Neuronal stem cell (in vitro differentiated cells): ENCODE results near the gene AP3B2.
A peak's percentile ranks its signal among the peaks of the same experiment; 100 is the strongest.
"Not testable (repeated sequence)": the region's sequence is repeated elsewhere in the genome, so short reads cannot be mapped to it uniquely, and the experiment has no call there.

Source experiments
- DNase-seq: peaks from one replicate; pipeline ENCODE4 v3.0.0-alpha.2; 2013; ENCODE audit warnings: low spot score
- H2AFZ ChIP-seq: one replicate; pipeline ENCODE4 v1.6.1; 2013; ENCODE audit warnings: mild to moderate bottlenecking, low read length, inconsistent platforms
- H2AK5ac ChIP-seq: 2 replicates; pipeline ENCODE4 v1.6.1; 2013; ENCODE audit warnings: low read depth, mild to moderate bottlenecking, inconsistent platforms, low read length, moderate library complexity, mixed read lengths
- H2BK120ac ChIP-seq: 2 replicates; pipeline ENCODE4 v1.6.1; 2013; ENCODE audit warnings: low read depth, mild to moderate bottlenecking, inconsistent platforms, low read length, moderate library complexity, mixed read lengths
- H2BK12ac ChIP-seq: one replicate; pipeline ENCODE4 v1.6.1; 2013; ENCODE audit warnings: low read length, inconsistent platforms
- H2BK15ac ChIP-seq: 2 replicates; pipeline ENCODE4 v1.6.1; 2013; ENCODE audit warnings: mild to moderate bottlenecking, low read length, inconsistent platforms, mixed read lengths
- H2BK5ac ChIP-seq: one replicate; pipeline ENCODE4 v1.6.1; 2013; ENCODE audit warnings: inconsistent platforms, mild to moderate bottlenecking, low read length, moderate library complexity
- H3K14ac ChIP-seq: one replicate; pipeline ENCODE4 v1.6.1; 2013; ENCODE audit warnings: low read length, inconsistent platforms
- H3K18ac ChIP-seq: 2 replicates; pipeline ENCODE4 v1.6.1; 2013; ENCODE audit warnings: low read length, inconsistent platforms
- H3K23ac ChIP-seq: 2 replicates; pipeline ENCODE4 v1.6.1; 2013; ENCODE audit warnings: low read depth, mild to moderate bottlenecking, mixed read lengths, low read length, inconsistent platforms; ENCODE audit not compliant: poor library complexity
- H3K27ac ChIP-seq: replicated peaks from 3 replicates; pipeline ENCODE4 v1.5.1; 2013; ENCODE audit warnings: low read length, inconsistent platforms
- H3K27me3 ChIP-seq, 3 experiments: 2 replicates each; pipeline ENCODE4 v1.6.1; 2013; ENCODE audit warnings: low read length in 3 of 3, mild to moderate bottlenecking in 2 of 3, inconsistent platforms in 1 of 3, low read depth in 1 of 3, mixed read lengths in 1 of 3, moderate library complexity in 1 of 3; ENCODE audit not compliant: control insufficient read depth in 3 of 3, insufficient read depth in 3 of 3
- H3K36me3 ChIP-seq, 2 donors: replicated peaks in 1 of 2; 2 replicates each; pipeline ENCODE4 v1.6.1; 2013; ENCODE audit warnings: low read length in 2 of 2; ENCODE audit not compliant: control insufficient read depth in 2 of 2, insufficient read depth in 2 of 2
- H3K4ac ChIP-seq: 2 replicates; pipeline ENCODE4 v1.6.1; 2013; ENCODE audit warnings: inconsistent platforms, mild to moderate bottlenecking, low read length, moderate library complexity
- H3K4me1 ChIP-seq, 2 donors: 1 replicate in 1 of 2; 2 replicates in 1 of 2; pipeline ENCODE4 v1.6.1; 2013; ENCODE audit warnings: low read length in 2 of 2, low read depth in 1 of 2; ENCODE audit not compliant: control insufficient read depth in 2 of 2, insufficient read depth in 1 of 2
- H3K4me2 ChIP-seq: one replicate; pipeline ENCODE4 v1.6.1; 2013; ENCODE audit warnings: mild to moderate bottlenecking, low read length, inconsistent platforms; ENCODE audit not compliant: insufficient read depth, poor library complexity, severe bottlenecking
- H3K4me3 ChIP-seq, 2 donors: 2 replicates each; pipeline ENCODE4 v1.5.1; 2013; ENCODE audit warnings: low read length in 2 of 2, mild to moderate bottlenecking in 2 of 2, inconsistent platforms in 1 of 2, moderate library complexity in 1 of 2
- H3K79me1 ChIP-seq: one replicate; pipeline ENCODE4 v1.6.1; 2013; ENCODE audit warnings: low read depth, mild to moderate bottlenecking, inconsistent platforms, low read length, moderate library complexity
- H3K9ac ChIP-seq: one replicate; pipeline ENCODE4 v1.6.1; 2013; ENCODE audit warnings: mild to moderate bottlenecking, low read depth, low read length, inconsistent platforms; ENCODE audit not compliant: poor library complexity
- H3K9me3 ChIP-seq, 2 donors: replicated peaks in 1 of 2; 2 replicates each; pipeline versions ENCODE3 to v1.6.1; 2013; ENCODE audit warnings: low read length in 2 of 2, mild to moderate bottlenecking in 2 of 2, inconsistent platforms in 1 of 2, low read depth in 1 of 2, mixed read lengths in 1 of 2, moderate library complexity in 1 of 2; ENCODE audit not compliant: control insufficient read depth in 2 of 2, insufficient read depth in 1 of 2
- H4K8ac ChIP-seq: one replicate; pipeline ENCODE4 v1.6.1; 2013; ENCODE audit warnings: low read depth, mild to moderate bottlenecking, inconsistent platforms, low read length, moderate library complexity
- H4K91ac ChIP-seq: one replicate; pipeline ENCODE4 v1.6.1; 2013; ENCODE audit warnings: low read length, low read depth, mild to moderate bottlenecking, inconsistent platforms; ENCODE audit not compliant: poor library complexity
- WGBS, 2 donors: extraction: QIAGEN DNeasy Blood & Tissue Kit; methylation state at CpG; one replicate each; pipeline ENCODE4 v1.1.7; 2013; ENCODE audit warnings: missing lambda C conversion rate in 2 of 2, mixed read lengths in 1 of 2; ENCODE audit not compliant: insufficient read length in 2 of 2, insufficient replicate concordance in 1 of 2; ENCODE audit errors: extremely low coverage in 2 of 2; 5-methylcytosine and 5-hydroxymethylcytosine counted together

The AP3B2 gene

DNA sequence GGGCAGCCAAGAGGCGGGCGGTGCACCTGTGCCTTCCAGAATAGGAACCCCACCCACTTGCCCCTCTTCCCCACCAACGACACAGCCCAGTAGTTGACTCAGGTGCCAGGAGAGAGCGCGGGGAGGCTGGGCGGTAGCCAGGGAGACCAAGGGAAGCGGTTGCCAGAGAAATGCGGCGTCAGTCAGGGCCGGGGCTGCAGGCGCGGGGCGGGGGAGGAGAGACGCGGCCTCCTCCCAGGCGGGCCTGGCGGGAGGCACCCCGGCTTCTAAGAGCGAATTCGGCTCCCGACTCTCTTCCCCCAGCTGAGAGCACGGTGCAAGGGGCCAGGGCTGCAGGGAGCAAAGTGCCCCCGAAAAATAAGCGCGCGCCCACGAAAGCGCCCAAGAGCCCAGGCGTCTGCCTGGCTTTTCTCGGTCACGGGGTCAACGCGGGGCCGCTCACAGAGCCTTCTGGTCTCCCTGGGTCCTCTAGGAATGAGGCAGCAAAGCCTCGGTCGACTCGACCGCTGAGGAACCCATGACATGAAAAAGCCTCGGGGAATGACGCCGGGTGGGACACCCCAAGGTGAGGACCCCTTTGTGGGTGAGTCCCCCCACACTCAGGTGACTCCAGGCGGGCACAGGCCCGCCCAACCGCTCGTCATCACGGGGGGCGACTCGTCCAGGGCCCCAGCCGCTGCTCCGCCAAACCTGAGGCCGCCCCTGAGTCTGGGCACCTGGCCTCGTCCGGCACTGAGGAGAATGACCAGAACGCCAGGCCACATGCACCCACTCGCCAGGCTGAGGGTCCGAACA lies 63.2 kb downstream of the AP3B2 start:
- H2BK12ac ChIP-seq = no peak overlapping the region
- no peaks in the 10 kb centered on the region for H3K79me1 ChIP-seq
- no peaks in the 10 kb centered on the region for H3K36me3 ChIP-seq
- no peak overlapping the region for H3K27ac ChIP-seq
- H2AK5ac ChIP-seq = peak overlapping the region; percentile 84
- H4K8ac ChIP-seq = no peak overlapping the region
- H3K4me2 ChIP-seq = peak overlapping the region; percentile 69
- no peak overlapping the region for H2BK120ac ChIP-seq
- no peak for DNase-seq
- no peak overlapping the region for H4K91ac ChIP-seq
- peaks cover 0 to 8% of the 10 kb centered on the region in 2 donors for H3K9me3 ChIP-seq
- no peak overlapping the region for H3K23ac ChIP-seq
- peak overlapping the region; percentile 80 for H3K18ac ChIP-seq
- H2BK5ac ChIP-seq = no peak overlapping the region
- peaks cover 28 to 93% (median 59%) of the 10 kb centered on the region in 3 experiments for H3K27me3 ChIP-seq
- no peak overlapping the region for H3K4ac ChIP-seq
- H2BK15ac ChIP-seq = no peak overlapping the region
- peak overlapping the region; percentile 95 for H2AFZ ChIP-seq
- peaks cover 5% of the 10 kb centered on the region in 2 donors for H3K4me1 ChIP-seq
- no peak overlapping the region for H3K9ac ChIP-seq
- H3K14ac ChIP-seq = no peak overlapping the region
- no CpG with 5 or more reads among the region's 56 CpGs for WGBS, 2 donors
- H3K4me3 ChIP-seq = peak overlapping the region in 1 of 2 donors; percentile 55

DNA sequence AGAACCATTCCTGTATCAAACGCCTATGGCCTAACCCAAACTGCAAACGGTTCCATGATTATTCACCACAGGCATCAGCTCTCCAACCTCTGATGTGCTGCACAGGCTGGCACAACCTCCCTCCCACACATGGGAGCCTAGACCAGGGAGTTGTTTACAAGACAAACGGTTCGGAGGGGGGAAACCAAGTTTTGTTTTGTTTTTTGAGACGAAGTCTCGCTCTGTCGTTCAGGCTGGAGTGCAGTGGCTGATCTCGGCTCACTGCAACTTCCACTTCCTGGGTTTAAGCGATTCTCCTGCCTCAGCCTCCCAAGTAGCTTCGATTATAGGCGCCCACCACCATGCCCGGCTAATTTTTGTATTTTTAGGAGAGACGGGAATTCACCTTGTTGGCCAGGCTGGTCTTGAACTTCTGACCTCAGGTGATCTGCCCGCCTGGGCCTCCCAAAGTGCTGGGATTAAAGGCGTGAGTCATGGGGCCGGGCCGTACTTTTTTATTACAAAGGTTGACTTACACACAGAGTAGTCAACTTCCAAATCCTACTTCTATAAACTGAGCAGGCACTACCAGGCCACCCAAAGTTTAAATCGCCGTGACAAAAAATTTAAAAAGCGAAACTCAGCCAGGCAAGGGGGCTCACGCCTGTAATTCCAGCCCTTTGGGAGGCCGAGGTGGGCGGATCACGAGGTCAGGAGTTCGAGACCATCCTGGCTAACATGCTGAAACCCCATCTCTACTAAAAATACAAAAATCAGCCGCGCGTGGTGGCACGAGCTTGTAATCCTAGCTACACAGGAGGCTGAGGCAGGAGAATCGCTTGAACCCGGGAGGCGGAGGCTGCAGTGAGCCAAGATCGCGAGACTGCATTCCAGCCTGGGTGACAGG lies 64.5 kb downstream of the AP3B2 start:
- not testable (repeated sequence) for H2BK12ac ChIP-seq, H3K4ac ChIP-seq, H3K36me3 ChIP-seq, H2AFZ ChIP-seq, H3K4me3 ChIP-seq, H2AK5ac ChIP-seq, H3K14ac ChIP-seq, H3K4me1 ChIP-seq, H3K9ac ChIP-seq, DNase-seq, H2BK120ac ChIP-seq, H4K91ac ChIP-seq, H3K79me1 ChIP-seq, H3K27ac ChIP-seq, H3K23ac ChIP-seq, H3K4me2 ChIP-seq, H3K9me3 ChIP-seq, H2BK15ac ChIP-seq, H2BK5ac ChIP-seq, H3K18ac ChIP-seq, H4K8ac ChIP-seq
- H3K27me3 ChIP-seq = peaks cover 28 to 100% (median 58%) of the 10 kb centered on the region in 3 experiments
- no CpG with 5 or more reads among the region's 34 CpGs for WGBS, 2 donors

DNA sequence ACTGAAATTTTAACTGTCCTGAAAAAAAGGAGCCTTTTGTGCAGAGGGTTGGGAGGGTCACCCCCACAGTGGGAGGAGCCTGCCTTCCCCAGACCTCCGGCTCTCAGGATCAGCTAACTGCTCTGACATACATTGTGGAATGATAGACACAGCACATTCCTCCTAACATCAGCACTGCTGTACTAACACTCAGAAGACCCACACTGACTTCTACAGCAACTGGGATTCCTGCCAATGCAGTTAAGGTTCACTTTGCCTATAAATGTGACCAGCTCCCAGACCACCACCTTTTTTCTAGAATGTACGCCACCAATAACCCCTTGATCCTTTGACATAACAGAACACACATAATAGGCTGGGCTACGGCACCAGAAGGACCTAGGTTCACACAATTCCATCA lies 65.7 kb downstream of the AP3B2 start:
- no peak overlapping the region for H3K4me2 ChIP-seq
- H2AFZ ChIP-seq = no peak overlapping the region
- H3K14ac ChIP-seq = no peak overlapping the region
- H3K79me1 ChIP-seq = no peaks in the 10 kb centered on the region
- H3K9me3 ChIP-seq = peaks cover 0 to 8% of the 10 kb centered on the region in 2 donors
- no peak overlapping the region for H3K4ac ChIP-seq
- no peak overlapping the region for H2BK120ac ChIP-seq
- H3K27me3 ChIP-seq = peaks cover 26 to 100% (median 45%) of the 10 kb centered on the region in 3 experiments
- H3K4me3 ChIP-seq = no peak overlapping the region
- no peak overlapping the region for H3K27ac ChIP-seq
- H4K91ac ChIP-seq = no peak overlapping the region
- no peak overlapping the region for H2BK15ac ChIP-seq
- no peak overlapping the region for H3K23ac ChIP-seq
- no peak for DNase-seq
- no CpG with 5 or more reads among the region's 3 CpGs for WGBS, 2 donors
- H3K4me1 ChIP-seq = peaks cover 5% of the 10 kb centered on the region in 2 donors
- H2BK5ac ChIP-seq = no peak overlapping the region
- no peak overlapping the region for H4K8ac ChIP-seq
- no peaks in the 10 kb centered on the region for H3K36me3 ChIP-seq
- no peak overlapping the region for H3K18ac ChIP-seq
- no peak overlapping the region for H2BK12ac ChIP-seq
- H2AK5ac ChIP-seq = no peak overlapping the region
- no peak overlapping the region for H3K9ac ChIP-seq

DNA sequence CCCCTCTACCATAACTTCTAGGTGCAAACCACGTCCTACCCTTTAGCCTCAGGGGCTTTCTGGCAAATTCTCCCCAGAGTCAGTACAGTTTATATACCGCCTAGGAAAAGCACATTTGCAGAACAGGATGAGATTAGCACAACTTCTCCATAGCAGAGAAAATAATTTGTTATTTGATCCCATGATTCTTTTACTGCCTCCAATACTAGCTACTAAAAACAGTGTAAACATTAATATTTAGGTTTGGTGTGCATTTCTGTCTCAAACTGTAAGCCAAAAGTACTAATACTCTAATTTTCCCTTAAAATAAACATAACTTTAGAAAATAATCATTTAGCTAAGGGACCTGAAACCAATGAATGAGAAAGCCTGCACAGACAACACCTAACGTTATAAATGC lies 67.0 kb downstream of the AP3B2 start:
- Histone ChIP-seq H2AFZ (no peak overlapping the region), H3K36me3 (no peaks in the 10 kb centered on the region), H3K4me3 (no peak overlapping the region), H2BK15ac (no peak overlapping the region), H3K4ac (no peak overlapping the region), H2BK5ac (no peak overlapping the region), H3K27ac (no peak overlapping the region), H3K4me2 (no peak overlapping the region), H3K27me3 (peaks cover 19 to 98% (median 32%) of the 10 kb centered on the region in 3 experiments), H3K18ac (no peak overlapping the region), H4K91ac (no peak overlapping the region), H2AK5ac (no peak overlapping the region), H3K9ac (no peak overlapping the region), H3K23ac (no peak overlapping the region), H3K79me1 (no peaks in the 10 kb centered on the region), H2BK12ac (no peak overlapping the region), H2BK120ac (no peak overlapping the region), H3K4me1 (peaks cover 0 to 4% of the 10 kb centered on the region in 2 donors), H3K14ac (no peak overlapping the region), H4K8ac (no peak overlapping the region), H3K9me3 (peaks cover 0 to 8% of the 10 kb centered on the region in 2 donors)
- DNase-seq = no peak
- WGBS, 2 donors = no CpG with 5 or more reads among the region's 3 CpGs
